Stimulated activated CD8-positive, alpha-beta memory T cell treated with anti-CD3 and anti-CD28 coated beads, Interleukin-7, amount 100 ng/mL, for 1 hour (primary cell): Measurements from ENCODE around the gene GSX2.
"Not testable (repeated sequence)": the region's sequence is repeated elsewhere in the genome, so short reads cannot be mapped to it uniquely, and the experiment has no call there.

Experiments
- DNase-seq, 2 donors: peaks; one replicate each; pipeline ENCODE4 v3.0.0-alpha.2; 2020; ENCODE audit warnings: low read depth in 2 of 2

Gene GSX2

GRCh38 chr4:54103190-54103574, 3.2 kb downstream of the GSX2 start:
- DNase-seq, result no peak

- DNase-seq, result no peak
These were observed 4.9 kb downstream of the GSX2 start for GRCh38 chr4:54104907-54105306.

GRCh38 chr4:54107951-54108748, 8.2 kb downstream of the GSX2 start:
- DNase-seq, result no peak

- no peak for DNase-seq
These were observed 9.5 kb downstream of the GSX2 start for GRCh38 chr4:54109241-54110018.

- DNase-seq, result no peak
These were observed 10.1 kb downstream of the GSX2 start for GRCh38 chr4:54110019-54110416.

DNA sequence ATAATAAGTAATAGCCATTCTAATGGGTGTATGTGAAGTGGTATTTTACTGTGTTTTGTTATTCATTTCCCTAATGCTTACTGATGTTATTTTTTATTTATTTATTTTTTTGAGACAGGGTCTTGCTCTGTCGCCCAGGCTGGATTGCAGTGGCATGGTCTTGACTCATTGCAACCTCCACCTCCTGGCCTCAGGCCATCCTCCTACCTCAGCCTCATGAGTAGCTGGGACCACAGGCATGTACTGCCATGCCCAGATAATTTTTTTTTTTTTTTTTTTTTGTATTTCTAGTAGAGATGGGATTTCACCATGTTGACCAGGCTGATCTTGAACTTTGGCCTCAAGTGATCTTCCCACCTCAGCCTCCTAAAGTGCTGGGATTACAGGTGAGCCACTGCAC, 13.2 kb downstream of the GSX2 start:
- not testable (repeated sequence) for DNase-seq

DNA sequence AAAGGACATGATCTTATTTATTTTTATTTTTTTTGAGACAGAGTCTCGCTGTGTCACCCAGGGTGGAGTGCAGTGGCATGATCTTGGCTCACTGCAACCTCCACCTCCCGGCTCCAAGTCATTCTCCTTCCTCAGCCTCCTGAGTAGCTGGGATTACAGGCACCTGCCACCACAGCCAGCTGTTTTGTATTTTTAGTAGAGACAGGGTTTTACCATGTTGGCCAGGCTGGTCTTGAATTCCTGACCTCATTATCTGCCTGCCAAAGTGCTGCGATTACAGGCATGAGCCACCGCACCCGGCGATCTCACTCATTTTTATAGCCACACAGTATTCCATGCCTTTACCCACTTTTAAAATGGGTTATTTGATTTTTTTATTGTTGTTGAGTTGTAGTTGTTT, 16.3 kb downstream of the GSX2 start:
- not testable (repeated sequence) for DNase-seq

DNA sequence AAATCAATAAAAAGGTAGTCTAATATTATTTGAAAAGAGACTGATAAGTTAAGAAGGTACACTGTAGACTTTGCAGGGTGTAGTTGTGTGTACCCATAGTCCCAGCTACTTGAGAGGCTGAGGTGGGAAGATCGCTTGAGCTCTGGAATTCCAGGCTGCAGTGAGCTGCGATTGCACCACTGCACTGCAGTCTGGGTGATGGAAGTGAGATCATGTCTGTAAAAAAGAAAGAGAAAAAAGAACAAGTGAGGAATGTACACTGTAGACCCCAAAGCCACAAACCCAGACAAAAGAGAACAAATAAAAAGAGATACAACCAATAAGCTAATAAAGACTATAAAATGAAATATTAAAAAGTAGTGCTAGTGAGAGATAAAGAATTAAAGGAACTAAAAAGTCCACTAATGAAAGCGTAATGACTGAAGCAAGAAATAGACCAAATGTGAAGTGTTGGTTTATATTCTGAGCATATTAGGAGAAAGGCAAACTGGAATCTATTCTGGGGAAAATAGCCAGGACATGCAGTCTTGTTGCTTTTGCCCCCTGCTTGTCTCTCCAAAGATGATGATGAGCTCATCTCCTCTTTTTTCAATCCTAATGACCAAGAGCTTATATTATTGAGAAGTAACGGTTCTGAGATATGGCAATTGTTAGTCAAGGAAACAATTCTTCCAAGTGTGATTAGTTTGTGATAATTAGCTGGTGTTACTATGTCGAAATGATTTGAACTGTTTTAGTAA, 19.1 kb downstream of the GSX2 start:
- no peak for DNase-seq

DNA sequence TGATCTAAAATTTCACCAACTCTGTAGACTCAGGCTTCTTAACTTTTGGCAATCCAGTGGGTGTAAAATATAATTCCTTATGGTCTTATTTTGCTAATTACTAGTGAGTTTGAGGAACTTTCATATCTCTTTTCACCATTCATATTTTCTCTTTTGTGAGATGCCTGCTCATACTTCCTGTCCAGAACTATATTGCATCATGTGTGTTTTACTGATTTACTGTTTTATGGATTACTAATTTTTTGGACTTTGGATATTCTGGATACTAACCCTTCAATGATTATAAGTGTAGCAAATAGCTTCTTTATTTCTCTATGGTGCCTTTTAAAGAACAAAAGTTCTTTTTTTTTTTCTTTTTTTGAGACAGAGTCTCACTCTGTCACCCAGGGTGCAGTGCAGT, 20.6 kb downstream of the GSX2 start:
- DNase-seq, result no peak

DNA sequence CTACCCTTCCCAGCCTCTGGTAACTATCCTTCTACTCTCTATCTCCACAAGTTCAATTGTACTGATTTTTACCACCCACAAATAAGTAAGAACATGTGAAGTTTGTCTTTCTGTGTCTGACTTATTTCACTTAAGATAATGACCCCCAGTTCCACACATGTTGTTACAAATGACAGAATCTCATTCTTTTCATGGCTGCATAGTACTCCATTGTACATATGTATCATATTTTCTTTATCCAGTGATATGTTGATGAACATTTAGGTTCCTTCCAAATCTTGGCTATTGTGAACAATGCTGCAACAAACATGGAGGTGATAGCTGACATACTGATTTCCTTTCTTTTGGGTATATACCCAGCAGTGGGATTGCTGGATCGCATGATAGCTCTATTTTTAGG, 27.7 kb downstream of the GSX2 start:
- no peak for DNase-seq

- DNase-seq, result not testable (repeated sequence)
These were observed 28.7 kb downstream of the GSX2 start for GRCh38 chr4:54128694-54129093.

DNA sequence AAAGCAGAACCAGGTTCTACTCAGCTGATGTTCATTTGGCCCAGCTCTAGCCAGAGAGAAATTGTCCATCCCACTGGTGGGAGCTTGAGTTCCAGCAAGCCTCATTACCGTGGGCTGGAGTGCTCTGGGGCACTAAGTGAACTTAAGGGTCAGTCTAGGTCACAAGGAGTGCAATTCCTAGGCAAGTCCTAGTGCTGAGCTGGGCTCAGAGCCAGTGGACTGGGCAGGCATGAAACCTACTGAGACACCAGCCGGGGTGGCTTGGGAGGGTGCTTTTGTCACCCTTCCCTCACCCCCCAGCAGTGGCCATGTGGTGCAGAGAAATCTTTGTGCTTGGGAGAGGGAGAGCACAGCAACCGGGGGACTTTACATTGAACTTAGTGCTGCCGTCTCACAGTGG, 39.4 kb downstream of the GSX2 start:
- no peak for DNase-seq

DNA sequence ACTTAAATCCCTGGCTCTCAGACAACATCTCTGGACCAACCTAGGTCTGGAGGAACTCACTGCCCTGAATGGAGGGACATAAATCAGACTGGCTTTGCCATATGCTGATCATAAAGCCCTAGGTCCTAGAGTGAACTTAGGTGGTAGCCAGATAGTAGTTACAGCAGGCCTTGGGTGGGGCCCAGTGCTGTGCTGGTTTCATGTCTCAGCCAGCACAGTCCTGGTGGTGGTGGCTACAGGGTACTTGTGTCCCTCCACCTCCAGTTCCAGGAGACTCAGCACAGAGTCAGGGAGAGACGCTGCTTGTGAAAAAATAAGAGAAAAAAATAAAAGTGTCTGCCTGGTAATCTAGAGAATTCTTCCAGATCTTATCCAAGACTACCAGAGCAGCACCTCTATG, 40.3 kb downstream of the GSX2 start:
- no peak for DNase-seq

GRCh38 chr4:54144199-54144598, 44.2 kb downstream of the GSX2 start:
- DNase-seq, result no peak

DNA sequence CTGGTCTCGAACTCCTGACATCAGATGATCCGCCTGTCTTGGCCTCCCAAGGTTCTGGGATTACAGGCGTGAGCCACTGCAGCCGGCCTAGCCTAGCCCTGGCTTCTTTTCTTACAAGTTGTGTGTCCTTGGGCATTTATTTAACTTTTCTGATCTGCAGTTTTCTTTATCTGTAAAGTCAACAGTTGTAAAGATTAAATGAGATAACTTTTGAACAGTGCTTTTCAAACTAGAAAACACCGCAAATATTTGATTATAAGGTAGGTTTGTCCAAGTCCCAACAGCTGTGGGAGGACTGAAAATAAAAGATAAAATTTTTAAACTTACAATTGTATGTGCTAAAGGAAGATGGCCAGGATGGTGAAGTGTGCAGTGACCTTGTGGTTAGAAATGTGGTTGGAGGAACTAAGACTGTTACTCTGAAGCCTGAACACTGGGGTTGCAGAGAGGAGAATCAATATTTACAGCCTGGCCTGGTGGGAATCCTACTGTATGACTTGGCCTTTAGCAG, 44.8 kb downstream of the GSX2 start:
- DNase-seq, result no peak

GRCh38 chr4:54146139-54146538, 46.2 kb downstream of the GSX2 start:
- DNase-seq, result no peak

DNA sequence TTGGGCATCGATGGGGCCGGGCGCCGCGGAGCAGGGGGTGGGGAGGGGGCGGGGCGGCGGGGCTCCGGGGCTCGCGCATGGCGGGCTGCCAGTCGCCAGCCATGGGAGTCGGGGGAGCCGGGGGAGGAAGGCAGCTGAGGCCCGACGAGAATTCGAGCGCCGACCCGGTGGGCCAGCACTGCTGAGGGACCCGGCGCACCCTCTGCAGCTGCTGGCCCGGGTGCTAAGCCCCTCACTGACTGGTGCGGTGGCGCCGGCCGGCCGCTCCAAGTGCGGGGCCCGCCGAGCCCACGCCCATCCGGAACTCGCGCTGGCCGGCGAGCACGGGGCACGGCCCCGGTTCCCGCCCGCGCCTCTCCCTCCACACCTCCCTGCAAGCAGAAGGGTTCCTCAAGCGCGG, 49.4 kb downstream of the GSX2 start:
- DNase-seq, result no peak
